Spinal cord (tissue), 10 donors: ENCODE measurements around the gene ACTN4. TPM values are rescaled to one million over a fixed set of nuclear protein-coding genes. Genes with fewer than 3 reads are reported as not detected.
A peak's percentile ranks its signal among the peaks of the same experiment; 100 is the strongest.

Experiments used
- DNase-seq, 6 donors: peaks; one replicate each; pipeline versions ENCODE4 v3.0.0 to v3.0.0-alpha.2; 2013 to 2015; ENCODE audit warnings: low spot score in 6 of 6, low read depth in 4 of 6
- H3K27ac ChIP-seq: one replicate; pipeline ENCODE4 v1.5.1; 2013; ENCODE audit warnings: low read depth, low read length, control low read depth
- H3K27me3 ChIP-seq: one replicate; pipeline ENCODE4 v1.6.1; 2013; ENCODE audit warnings: low read length; ENCODE audit not compliant: control insufficient read depth, insufficient read depth
- H3K36me3 ChIP-seq: one replicate; pipeline ENCODE4 v1.6.1; 2013; ENCODE audit warnings: low read length; ENCODE audit not compliant: control insufficient read depth, insufficient read depth
- H3K4me1 ChIP-seq: one replicate; pipeline ENCODE4 v1.6.1; 2013; ENCODE audit warnings: low read length; ENCODE audit not compliant: control insufficient read depth, insufficient read depth
- H3K4me3 ChIP-seq: one replicate; pipeline ENCODE4 v1.5.1; 2013; ENCODE audit warnings: low read depth, low read length, control low read depth
- H3K9me3 ChIP-seq: one replicate; pipeline ENCODE4 v1.6.1; 2013; ENCODE audit warnings: low read length; ENCODE audit not compliant: control insufficient read depth, insufficient read depth
- WGBS: methylation state at CpG from one replicate; pipeline ENCODE4 v1.1.5; 2013; ENCODE audit warnings: missing lambda C conversion rate; ENCODE audit not compliant: insufficient coverage; 5-methylcytosine and 5-hydroxymethylcytosine counted together
- polyA plus RNA-seq, 2 donors: library from polyadenylated mRNA; unstranded; fragments of 120-200 nt; gene quantifications; one replicate each; pipeline ENCODE4 v1.2.1, GENCODE V29; 2013; ENCODE audit not compliant: insufficient read length in 2 of 2
- total RNA-seq, 2 donors: library from RNA; depleted of rRNA in 1 of 2; stranded (reverse); fragments of 120-200 nt in 1 of 2; fragments of >200 nt in 1 of 2; gene quantifications; one replicate each; pipeline versions ENCODE4 v1.2.3 to v1.2.4, GENCODE V29; 2013 to 2014
- donor health status: healthy.

ACTN4 gene
- total and polyA plus RNA-seq, 4 donors = 103 to 297 (median 217) TPM

DNA sequence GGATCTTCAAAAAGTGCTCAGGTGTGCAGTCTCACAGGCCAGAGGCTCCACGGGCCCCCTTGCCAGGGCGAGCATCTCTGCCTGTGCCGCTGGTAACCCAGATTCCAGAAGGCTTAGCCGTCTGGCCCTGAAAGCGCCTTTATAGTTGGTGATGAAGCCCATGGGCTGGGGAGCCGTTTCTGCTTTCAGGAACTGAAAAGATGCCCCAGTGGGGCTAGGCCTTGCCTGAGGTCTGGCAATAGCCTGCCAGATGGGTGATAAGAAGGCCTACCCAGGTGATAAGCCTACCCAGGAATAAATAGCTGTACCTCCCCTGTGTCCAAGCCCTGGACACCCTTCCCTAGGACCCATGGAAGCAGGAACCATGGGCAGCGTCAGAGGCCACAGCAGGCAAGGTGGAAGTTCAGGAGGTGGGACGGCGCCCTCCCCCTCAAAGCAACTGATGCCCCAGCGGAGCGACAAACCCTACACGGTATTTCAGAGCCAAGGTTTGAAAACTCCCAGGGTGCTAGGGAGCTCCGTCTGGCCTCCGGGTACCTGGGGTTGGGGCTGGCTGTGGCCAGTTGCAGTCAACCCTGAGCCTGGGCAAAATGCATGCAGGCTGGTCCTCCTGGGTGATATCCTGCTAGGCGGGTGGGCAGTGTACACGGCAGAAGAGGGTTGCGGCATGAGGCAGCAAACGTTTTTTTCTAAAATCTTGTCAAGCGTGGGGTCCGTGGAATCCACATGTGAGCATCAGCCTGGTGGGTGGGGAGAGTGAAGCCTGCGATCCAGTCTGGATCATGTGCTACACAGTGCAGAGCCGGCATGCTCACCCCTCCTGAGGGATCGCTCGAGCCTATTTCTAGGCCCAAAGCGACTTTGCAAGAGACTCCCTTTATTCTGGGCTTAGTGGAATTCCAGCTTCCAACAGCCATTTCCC is 45.3 kb downstream of the ACTN4 start:
- peak in 1 of 6 donors; percentile 17 for DNase-seq
- Histone ChIP-seq H3K4me1 (peaks cover 62% of the 10 kb centered on the region), H3K4me3 (no peak overlapping the region)

DNA sequence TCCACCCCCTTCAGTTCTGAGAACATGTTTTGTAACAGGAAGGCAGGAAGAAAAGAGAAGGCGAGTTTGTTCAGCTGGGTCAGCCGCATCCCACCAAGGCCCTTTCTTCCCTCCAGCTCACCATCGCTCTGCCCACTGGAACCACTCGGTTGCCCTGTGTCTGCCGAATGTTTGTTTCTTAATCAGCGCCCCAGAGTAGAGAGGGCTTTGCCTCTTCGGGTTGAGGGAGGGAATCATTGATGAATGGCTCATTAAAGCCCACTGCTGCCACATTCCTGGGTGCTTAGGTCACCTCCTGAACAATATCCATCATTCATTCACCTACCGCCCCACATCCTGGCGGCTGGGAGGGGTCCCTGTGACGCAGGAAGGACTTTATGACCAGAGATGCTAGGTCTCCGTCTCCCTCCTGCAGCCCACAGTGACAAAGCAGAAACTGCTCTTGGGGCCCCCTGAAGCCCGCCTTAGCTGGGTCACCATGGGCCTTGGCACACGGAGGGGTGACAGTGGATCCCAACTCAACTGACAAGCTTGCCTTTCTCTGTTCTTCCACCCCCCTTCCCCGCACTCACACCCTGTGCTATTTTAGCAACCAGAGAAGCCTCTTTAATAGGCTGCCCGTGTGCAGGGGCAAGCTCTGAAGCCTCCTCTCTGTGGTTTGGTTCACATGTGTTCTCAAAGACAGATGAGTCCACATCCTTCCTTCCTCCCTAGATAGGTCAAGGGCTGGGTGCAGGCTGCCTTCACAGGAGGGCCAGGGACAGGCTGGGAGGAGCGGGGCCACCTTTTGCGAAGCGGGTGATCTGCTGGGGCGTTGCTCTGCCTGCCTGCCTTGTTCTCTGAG is 46.2 kb downstream of the ACTN4 start:
- Histone ChIP-seq H3K9me3 (no peaks in the 10 kb centered on the region), H3K27me3 (no peaks in the 10 kb centered on the region), H3K27ac (peak overlapping the region; percentile 76), H3K4me1 (peaks cover 70% of the 10 kb centered on the region), H3K4me3 (no peak overlapping the region), H3K36me3 (peaks cover 27% of the 10 kb centered on the region)
- WGBS = 37% methylated on average over 13 of the region's 19 CpGs
- peak in 4 of 6 donors; percentile 28 to 76 (median 52) for DNase-seq

More for the DNA sequence above, 45.3 kb downstream of the ACTN4 start:
- peaks cover 25% of the 10 kb centered on the region for H3K36me3 ChIP-seq
- H3K27me3 ChIP-seq = no peaks in the 10 kb centered on the region
- H3K27ac ChIP-seq = peak overlapping the region; percentile 76
- no peaks in the 10 kb centered on the region for H3K9me3 ChIP-seq
- 56% methylated on average over 19 of the region's 25 CpGs for WGBS

- no peaks in the 10 kb centered on the region for H3K9me3 ChIP-seq
- WGBS = 82% methylated on average over 7 of the region's 9 CpGs
- DNase-seq = no peak
- no peak overlapping the region for H3K4me3 ChIP-seq
- no peaks in the 10 kb centered on the region for H3K27me3 ChIP-seq
- peaks cover 84% of the 10 kb centered on the region for H3K4me1 ChIP-seq
- H3K36me3 ChIP-seq = peaks cover 33% of the 10 kb centered on the region
- H3K27ac ChIP-seq = no peak overlapping the region
Observed at GRCh38 chr19:38695317-38695683, 47.9 kb downstream of the ACTN4 start.

DNA sequence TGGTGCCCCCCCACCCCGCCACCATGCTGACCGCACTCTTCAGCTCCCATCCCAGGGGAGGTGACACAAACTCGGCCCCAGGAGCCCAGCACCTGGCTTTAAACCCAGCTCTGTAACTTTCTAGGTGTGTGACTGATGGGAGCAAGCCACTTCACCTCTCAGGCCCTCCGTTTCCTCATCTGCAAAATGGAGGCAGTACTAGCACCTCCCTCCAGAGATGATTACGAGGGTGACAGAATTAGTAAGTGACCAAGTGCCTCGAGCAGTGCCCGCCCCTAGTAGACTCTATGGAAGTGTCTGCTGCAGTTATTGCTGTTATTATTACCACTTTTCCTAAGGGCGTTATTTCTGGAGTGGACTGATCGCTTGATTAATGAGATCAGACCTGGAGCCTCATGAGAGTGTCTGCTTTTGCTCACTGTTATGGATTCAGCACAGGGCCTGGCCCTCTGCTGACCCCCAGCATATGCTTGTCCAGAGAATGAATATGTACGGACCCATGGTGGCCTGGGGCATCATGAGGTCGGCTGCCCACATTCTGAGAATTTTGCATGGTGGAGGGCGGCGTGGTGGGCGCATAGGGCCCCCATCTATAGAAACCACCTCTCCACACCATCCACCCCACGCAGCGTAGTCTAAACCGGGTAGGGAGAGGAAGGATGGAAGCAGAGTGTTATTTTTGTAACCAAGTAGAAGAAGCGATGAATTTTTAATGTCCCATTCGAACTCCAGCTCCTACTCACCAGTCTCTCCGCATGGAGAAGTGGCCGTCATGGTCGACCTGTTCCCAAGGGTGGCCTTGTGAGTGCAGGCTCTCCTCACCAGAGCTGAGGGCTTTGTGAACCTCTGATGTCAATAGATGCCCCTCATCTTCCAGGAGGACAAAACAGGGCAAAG is 48.6 kb downstream of the ACTN4 start:
- Histone ChIP-seq H3K4me3 (no peak overlapping the region), H3K9me3 (no peaks in the 10 kb centered on the region), H3K4me1 (peaks cover 89% of the 10 kb centered on the region), H3K36me3 (peaks cover 40% of the 10 kb centered on the region), H3K27me3 (no peaks in the 10 kb centered on the region), H3K27ac (no peak overlapping the region)
- WGBS = 91% methylated on average over 9 of the region's 22 CpGs
- DNase-seq = no peak

- H3K4me1 ChIP-seq = peaks cover 91% of the 10 kb centered on the region
- H3K27ac ChIP-seq = no peak overlapping the region
- peaks cover 47% of the 10 kb centered on the region for H3K36me3 ChIP-seq
- H3K4me3 ChIP-seq = no peak overlapping the region
- 95% methylated on average over 6 of the region's 6 CpGs for WGBS
- DNase-seq = no peak
- H3K9me3 ChIP-seq = no peaks in the 10 kb centered on the region
- no peaks in the 10 kb centered on the region for H3K27me3 ChIP-seq
Observed at GRCh38 chr19:38696729-38697055, 49.2 kb downstream of the ACTN4 start.

- no peak for DNase-seq
- H3K4me3 ChIP-seq = no peak overlapping the region
- no peaks in the 10 kb centered on the region for H3K27me3 ChIP-seq
- H3K9me3 ChIP-seq = no peaks in the 10 kb centered on the region
- H3K4me1 ChIP-seq = peaks cover 90% of the 10 kb centered on the region
- peaks cover 50% of the 10 kb centered on the region for H3K36me3 ChIP-seq
- H3K27ac ChIP-seq = no peak overlapping the region
- 94% methylated on average over 5 of the region's 6 CpGs for WGBS
Observed at GRCh38 chr19:38697197-38697596, 49.7 kb downstream of the ACTN4 start.

GRCh38 chr19:38697641-38698071 is 50.2 kb downstream of the ACTN4 start:
- WGBS = 72% methylated on average over 11 of the region's 11 CpGs
- H3K4me3 ChIP-seq = no peak overlapping the region
- DNase-seq = no peak
- H3K27ac ChIP-seq = no peak overlapping the region
- no peaks in the 10 kb centered on the region for H3K27me3 ChIP-seq
- no peaks in the 10 kb centered on the region for H3K9me3 ChIP-seq
- H3K36me3 ChIP-seq = peaks cover 51% of the 10 kb centered on the region
- peaks cover 89% of the 10 kb centered on the region for H3K4me1 ChIP-seq

DNA sequence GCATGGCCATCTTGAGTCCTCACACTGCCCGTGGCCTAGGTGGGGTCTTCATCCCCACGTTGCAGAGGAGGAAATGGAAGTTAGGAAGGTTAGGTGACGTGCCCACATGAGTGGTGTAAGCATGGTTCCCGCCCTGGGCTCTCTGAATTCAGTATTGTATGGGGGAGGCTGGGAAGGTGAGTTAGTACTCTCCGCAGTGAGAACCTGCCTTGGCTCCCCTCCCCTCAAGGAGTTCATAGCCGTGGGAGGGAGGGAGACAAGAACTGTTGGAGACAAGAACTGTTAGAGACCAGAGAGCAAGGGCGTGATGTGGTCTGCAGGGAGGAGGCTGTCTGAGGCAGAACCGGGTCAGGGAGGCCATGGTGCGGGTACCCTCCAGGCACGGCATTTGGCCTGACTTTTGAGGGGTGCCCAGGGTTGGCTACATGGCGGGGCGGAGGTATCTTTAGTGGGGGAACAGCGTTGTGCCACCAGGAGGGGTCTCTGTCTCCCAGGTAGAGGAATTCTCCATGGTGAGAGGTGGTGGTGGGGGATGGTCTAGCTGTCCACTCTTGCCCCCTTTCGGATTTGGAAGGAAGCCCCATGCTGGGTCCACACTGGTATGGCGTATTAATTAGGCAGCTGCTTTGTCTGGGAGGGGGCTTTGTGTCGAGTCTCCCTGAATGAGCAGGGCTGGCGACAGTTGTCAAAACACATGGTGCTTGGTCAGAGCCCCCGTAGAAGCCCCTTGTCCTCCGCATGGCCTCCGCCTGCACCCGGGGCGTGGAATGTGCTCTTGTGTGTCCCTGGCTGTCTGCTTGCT is 51.0 kb downstream of the ACTN4 start:
- 56% methylated on average over 21 of the region's 22 CpGs for WGBS
- H3K4me1 ChIP-seq = peaks cover 81% of the 10 kb centered on the region

More for the DNA sequence above, 51.0 kb downstream of the ACTN4 start:
- Histone ChIP-seq H3K27ac (no peak overlapping the region), H3K36me3 (peaks cover 56% of the 10 kb centered on the region), H3K9me3 (no peaks in the 10 kb centered on the region), H3K27me3 (no peaks in the 10 kb centered on the region), H3K4me3 (no peak overlapping the region)
- DNase-seq = peak in 1 of 6 donors; percentile 22
